K562 (cell line): ENCODE data around the gene RPS6KA4. TPM values are rescaled to one million over a fixed set of nuclear protein-coding genes. Genes with fewer than 3 reads are reported as not detected.

Experiments used
- ATAC-seq: fragments of 200-7000 bp; cut with Tn5 transposase; 3 replicates; pipeline ENCODE4 v1.9.1; 2020; ENCODE audit warnings: moderate library complexity
- BruUV-seq: library from RNA; stranded (reverse); fragments of 400-500 nt; replicated peaks from 2 replicates; lab custom pipeline; 2021; lab: Mats Ljungman, UMichigan
- CTCF ChIA-PET: fragments of 300-600 bp; formaldehyde crosslinking; extraction: SDS; loops from one replicate; lab custom pipeline; 2021; ENCODE audit warnings: low intra/inter-chr PET ratio; lab: Yijun Ruan, JAX
- POLR2A ChIA-PET: fragments of 300-600, 350-650 bp; sonication (Branson Sonifier 250); formaldehyde crosslinking; extraction: SDS; loops from one replicate; lab custom pipeline; 2021; ENCODE audit warnings: antibody characterized with exemption, inconsistent platforms; lab: Yijun Ruan, JAX
- DNase-seq, 4 experiments: peaks; one replicate each; pipeline versions ENCODE4 v3.0.0 to v3.0.0-alpha.2; 2011 to 2018; ENCODE audit warnings: low spot score in 3 of 4, mixed read lengths in 3 of 4; ENCODE audit errors: extremely low read depth in 1 of 4
- FAIRE-seq: peaks from 2 replicates; lab custom pipeline; 2011; peaks lifted over from hg19 to GRCh38; lab: Jason Lieb, UNC
- H2AFZ ChIP-seq: 2 replicates; pipeline ENCODE4 v1.6.0; 2011; ENCODE audit warnings: low read depth, low read length, control low read depth, inconsistent platforms
- H3K27ac ChIP-seq: fragments of 200-600 bp; 3 replicates; pipeline ENCODE4 v1.8.0; 2011; ENCODE audit warnings: low read depth, mild to moderate bottlenecking, control low read depth, inconsistent platforms, low read length, moderate library complexity, mixed read lengths; ENCODE audit errors: extremely low read depth
- H3K27me3 ChIP-seq, 2 experiments: fragments of 300-600 bp in 1 of 2; 2 replicates in 1 of 2; 3 replicates in 1 of 2; pipeline versions ENCODE4 v1.6.0 to v1.8.0; 2011; ENCODE audit warnings: inconsistent platforms in 2 of 2, low read length in 2 of 2, mild to moderate bottlenecking in 1 of 2, mixed read lengths in 1 of 2, moderate library complexity in 1 of 2; ENCODE audit not compliant: control insufficient read depth in 2 of 2, insufficient read depth in 2 of 2
- H3K36me3 ChIP-seq: fragments of 300-600 bp; 3 replicates; pipeline ENCODE4 v1.8.0; 2011; ENCODE audit warnings: mild to moderate bottlenecking, low read length, inconsistent platforms; ENCODE audit not compliant: control insufficient read depth, insufficient read depth
- H3K4me1 ChIP-seq, 2 experiments: fragments of 200-600 bp in 1 of 2; replicated peaks in 1 of 2; 2 replicates in 1 of 2; 3 replicates in 1 of 2; pipeline versions ENCODE4 v1.5.1 to v1.8.0; 2011; ENCODE audit warnings: inconsistent platforms in 2 of 2, low read length in 2 of 2, mild to moderate bottlenecking in 1 of 2, mixed read lengths in 1 of 2, moderate library complexity in 1 of 2; ENCODE audit not compliant: control insufficient read depth in 2 of 2, insufficient read depth in 2 of 2
- H3K4me2 ChIP-seq: 2 replicates; pipeline ENCODE4 v1.6.1; 2011; ENCODE audit warnings: low read length, control low read depth, inconsistent platforms, mixed read lengths; ENCODE audit not compliant: insufficient read depth
- H3K4me3 ChIP-seq: fragments of 200-600 bp; sonication (generic), shearing (Covaris generic); 2 replicates; pipeline ENCODE4 v1.5.1; 2016; ENCODE audit warnings: control low read depth, inconsistent platforms
- H3K79me2 ChIP-seq: fragments of 200-600 bp; 3 replicates; pipeline ENCODE4 v1.8.0; 2011; ENCODE audit warnings: low read length, inconsistent platforms; ENCODE audit not compliant: control insufficient read depth, insufficient read depth
- H3K9ac ChIP-seq, 2 experiments: 2 replicates each; pipeline versions ENCODE4 v1.6.0 to v1.6.1; 2011; ENCODE audit warnings: low read depth in 2 of 2, low read length in 2 of 2, control low read depth in 1 of 2, inconsistent platforms in 1 of 2, mild to moderate bottlenecking in 1 of 2, mixed read lengths in 1 of 2; ENCODE audit not compliant: insufficient read depth in 1 of 2
- H3K9me1 ChIP-seq: one replicate; pipeline ENCODE4 v1.6.0; 2011; ENCODE audit warnings: inconsistent platforms, mild to moderate bottlenecking, low read length, moderate library complexity; ENCODE audit not compliant: control insufficient read depth, insufficient read depth
- H3K9me3 ChIP-seq: replicated peaks from 2 replicates; pipeline ENCODE4 v1.5.1; 2011; ENCODE audit warnings: low read depth, low read length, inconsistent platforms; ENCODE audit not compliant: control insufficient read depth, insufficient read depth
- H4K20me1 ChIP-seq: replicated peaks from 2 replicates; pipeline ENCODE4 v1.6.1; 2011; ENCODE audit warnings: low read length, inconsistent platforms, mixed read lengths; ENCODE audit not compliant: control insufficient read depth, insufficient read depth
- DNMT1 ChIP-seq: fragments of 450-650 bp; IDR thresholded peaks from 2 replicates; pipeline ENCODE4 v1.6.1; 2016; ENCODE audit warnings: antibody characterized with exemption, mild to moderate bottlenecking
- MEIS2 ChIP-seq: fragments of 450-650 bp; IDR thresholded peaks from 2 replicates; pipeline ENCODE4 v1.6.1; 2014; ENCODE audit warnings: mild to moderate bottlenecking; ENCODE audit not compliant: partially characterized antibody
- RBM22 ChIP-seq: fragments of 200-400 bp; formaldehyde crosslinking; IDR thresholded peaks from 2 replicates; pipeline ENCODE4 v1.6.1; 2018; ENCODE audit warnings: low read length, low read depth; ENCODE audit not compliant: poor library complexity, severe bottlenecking
- SIN3A ChIP-seq, 2 experiments: fragments of 150-350 bp in 1 of 2; IDR thresholded peaks; 2 replicates each; pipeline ENCODE4 v1.6.1; 2011 to 2016; ENCODE audit warnings: borderline replicate concordance in 2 of 2, low read depth in 2 of 2, low read length in 2 of 2, mild to moderate bottlenecking in 2 of 2, moderate library complexity in 2 of 2; ENCODE audit not compliant: control insufficient read depth in 1 of 2
- TAF7 ChIP-seq: fragments of 450-650 bp; IDR thresholded peaks from 2 replicates; pipeline ENCODE4 v1.6.1; 2016; ENCODE audit warnings: missing genetic modification characterization, missing compliant biosample characterization
- ZKSCAN8 ChIP-seq: fragments of 200-800 bp; sonication (Bioruptor generic); IDR thresholded peaks from 2 replicates; pipeline ENCODE4 v1.6.1; 2016; ENCODE audit warnings: missing genetic modification characterization, missing compliant biosample characterization
- ZNF23 ChIP-seq: fragments of 250-450 bp; sonication (Bioruptor Pico); IDR thresholded peaks from 2 replicates; pipeline ENCODE4 v1.4.0; 2020; ENCODE audit warnings: mild to moderate bottlenecking
- ZNF324 ChIP-seq: fragments of 250-450 bp; sonication (Bioruptor Pico); IDR thresholded peaks from 2 replicates; pipeline ENCODE4 v1.4.0; 2020; ENCODE audit warnings: mild to moderate bottlenecking
- ZNF507 ChIP-seq: conservative IDR thresholded peaks from 2 replicates; pipeline ENCODE4 v1.6.1; 2017; ENCODE audit warnings: missing genetic modification characterization, missing compliant biosample characterization
- ZNF584 ChIP-seq: fragments of 200-800 bp; sonication (Bioruptor generic); IDR thresholded peaks from 2 replicates; pipeline ENCODE4 v1.6.1; 2016; ENCODE audit warnings: low read depth, mild to moderate bottlenecking, missing genetic modification characterization, missing compliant biosample characterization
- ZNF695 ChIP-seq: fragments of 450-650 bp; formaldehyde crosslinking; IDR thresholded peaks from 2 replicates; pipeline ENCODE4 v1.4.0; 2020; ENCODE audit warnings: mild to moderate bottlenecking, moderate library complexity
- WGBS: fragments of 100-300 bp; shearing (Covaris generic); methylation state at CpG from one replicate; pipeline ENCODE4 v1.1.6; 2016; ENCODE audit warnings: low coverage, mixed read lengths; ENCODE audit not compliant: insufficient coverage; ENCODE audit errors: missing lambda C conversion rate; 5-methylcytosine and 5-hydroxymethylcytosine counted together
- in situ Hi-C: fragments of 300-500 bp; cut with MboI; formaldehyde crosslinking; loops from 4 replicates; pipeline ENCODE4 v1.15.0; 2018; ENCODE audit warnings: inconsistent platforms, mixed read lengths
- intact Hi-C: fragments of 100-400 bp; cut with micrococcal nuclease; formaldehyde crosslinking; loops from 2 replicates; pipeline ENCODE4 v1.14.2; 2022
- polyA plus RNA-seq, 8 experiments: library from polyadenylated mRNA; depleted of rRNA in 4 of 8; stranded (reverse) in 5 of 8; unstranded in 3 of 8; fragments of >200 nt; fragmentation: Nextera tagmentation in 2 of 8; fragmentation: Illumina TruSeq in 1 of 8; extraction: Ambion mirVana in 2 of 8; extraction: Trizol in 1 of 8; gene quantifications; 2 replicates each; pipeline versions ENCODE4 v1.2.1 to v1.2.3, GENCODE V29; 2011 to 2014; ENCODE audit warnings: inconsistent platforms in 1 of 8, missing spikeins in 1 of 8
- total RNA-seq, 7 experiments: library from RNA; depleted of rRNA in 6 of 7; stranded (reverse); fragments of >200 nt in 6 of 7; fragmentation: Illumina TruSeq in 2 of 7; extraction: Trizol in 2 of 7; gene quantifications; 2 replicates each; pipeline versions ENCODE4 v1.2.1 to v1.2.3, GENCODE V29; 2011 to 2021; ENCODE audit warnings: low replicate concordance in 1 of 7
- TF ChIP-seq, protein P1 (sequence below): sonication (generic); formaldehyde crosslinking; IDR thresholded peaks from 2 replicates; pipeline ENCODE4 v1.8.0; 2022; ENCODE audit warnings: mild to moderate bottlenecking, missing genetic modification reagents
- TF ChIP-seq, protein P2 (sequence below): fragments of 250-450 bp; sonication (Bioruptor Pico); IDR thresholded peaks from 2 replicates; pipeline ENCODE4 v1.5.0; 2020; ENCODE audit warnings: mild to moderate bottlenecking, borderline replicate concordance
- TF ChIP-seq, protein P3 (sequence below): sonication (generic); formaldehyde crosslinking; IDR thresholded peaks from 2 replicates; pipeline ENCODE4 v1.5.0; 2020; ENCODE audit warnings: missing genetic modification reagents

The RPS6KA4 gene
- total and polyA plus RNA-seq, 9 of the 15 experiments (the other 6 are each of a cell fraction or from before 2014, with no cell fraction given), result 0.15 to 23.8 (median 9.8) TPM

DNA sequence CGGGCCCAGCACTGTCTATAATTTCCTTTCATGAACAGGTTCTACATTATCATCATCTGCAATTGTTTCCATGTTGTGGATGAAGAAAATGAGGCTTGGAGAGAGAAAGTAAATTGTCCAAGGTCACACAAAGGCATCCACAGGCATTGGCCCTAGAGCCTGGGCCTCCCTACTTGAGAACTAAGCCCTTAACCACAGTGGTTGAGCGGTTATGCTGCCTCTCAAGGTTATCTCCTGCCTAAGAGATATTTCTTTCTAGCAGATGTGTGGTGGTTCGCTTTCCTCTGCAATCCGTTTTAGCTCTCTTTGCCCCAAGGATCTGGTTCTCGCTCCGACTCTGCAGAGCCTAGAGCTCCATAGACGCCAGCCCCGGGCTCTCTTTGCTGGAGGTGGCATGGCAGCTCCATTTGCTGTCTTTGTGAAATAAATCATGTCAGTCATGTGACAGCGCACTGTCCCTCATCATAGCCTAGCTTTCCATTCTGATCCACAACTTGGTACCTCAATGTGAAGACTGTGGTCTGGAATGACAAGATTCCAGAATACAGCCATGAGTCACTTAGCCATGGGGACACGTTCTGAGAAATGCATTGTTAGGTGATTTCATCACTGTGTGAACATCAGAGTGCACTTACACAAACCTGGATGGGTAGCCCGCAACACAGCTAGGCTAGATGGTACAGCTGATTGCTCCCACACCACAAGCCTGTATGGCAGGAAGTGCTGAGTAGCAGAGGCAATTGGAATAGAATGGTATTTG is 27.2 kb downstream of the RPS6KA4 start:
- Histone ChIP-seq H3K4me3 (no peak overlapping the region), H3K4me1 (peaks cover 9 to 11% of the 10 kb centered on the region in 2 experiments), H3K9me1 (peaks cover 2% of the 10 kb centered on the region), H3K9ac (no peak overlapping the region), H3K4me2 (no peak overlapping the region; the same call in 1 of the 2 replicates), H3K79me2 (no peaks in the 10 kb centered on the region), H3K9me3 (no peaks in the 10 kb centered on the region), H3K27me3 (peaks cover 49 to 76% of the 10 kb centered on the region in 2 experiments), H2AFZ (no peak overlapping the region), H4K20me1 (0 out of 2 replicates have a peak, but pooled peaks cover 10% of the 10 kb centered on the region), H3K36me3 (no peaks in the 10 kb centered on the region), H3K27ac (no peak overlapping the region)
- ATAC-seq, result no peak
- POLR2A ChIA-PET, result interaction anchor here (0.7 to 1.0 kb wide), 4 partner anchors 10 to 142 kb away, joined by 3 to 4 read pairs (median 3); no protein-coding TSS in a partner anchor
- WGBS, result 7% methylated on average over 11 of the region's 11 CpGs
- FAIRE-seq, result no peak
- intact Hi-C loops, result no loop called here
- in situ Hi-C loops, result no loop called here
- CTCF ChIA-PET, result no interaction called here
- DNase-seq, result no peak
- no TSS peak for BruUV-seq
- TF ChIP-seq ZKSCAN8, result no peak
- no peak for TF ChIP-seq ZNF507
- no peak for TF ChIP-seq ZNF324 (CRISPR knock-in tag)
- TF ChIP-seq RBM22, result no peak
- TF ChIP-seq DNMT1, result no peak
- TF ChIP-seq, protein P1, sequence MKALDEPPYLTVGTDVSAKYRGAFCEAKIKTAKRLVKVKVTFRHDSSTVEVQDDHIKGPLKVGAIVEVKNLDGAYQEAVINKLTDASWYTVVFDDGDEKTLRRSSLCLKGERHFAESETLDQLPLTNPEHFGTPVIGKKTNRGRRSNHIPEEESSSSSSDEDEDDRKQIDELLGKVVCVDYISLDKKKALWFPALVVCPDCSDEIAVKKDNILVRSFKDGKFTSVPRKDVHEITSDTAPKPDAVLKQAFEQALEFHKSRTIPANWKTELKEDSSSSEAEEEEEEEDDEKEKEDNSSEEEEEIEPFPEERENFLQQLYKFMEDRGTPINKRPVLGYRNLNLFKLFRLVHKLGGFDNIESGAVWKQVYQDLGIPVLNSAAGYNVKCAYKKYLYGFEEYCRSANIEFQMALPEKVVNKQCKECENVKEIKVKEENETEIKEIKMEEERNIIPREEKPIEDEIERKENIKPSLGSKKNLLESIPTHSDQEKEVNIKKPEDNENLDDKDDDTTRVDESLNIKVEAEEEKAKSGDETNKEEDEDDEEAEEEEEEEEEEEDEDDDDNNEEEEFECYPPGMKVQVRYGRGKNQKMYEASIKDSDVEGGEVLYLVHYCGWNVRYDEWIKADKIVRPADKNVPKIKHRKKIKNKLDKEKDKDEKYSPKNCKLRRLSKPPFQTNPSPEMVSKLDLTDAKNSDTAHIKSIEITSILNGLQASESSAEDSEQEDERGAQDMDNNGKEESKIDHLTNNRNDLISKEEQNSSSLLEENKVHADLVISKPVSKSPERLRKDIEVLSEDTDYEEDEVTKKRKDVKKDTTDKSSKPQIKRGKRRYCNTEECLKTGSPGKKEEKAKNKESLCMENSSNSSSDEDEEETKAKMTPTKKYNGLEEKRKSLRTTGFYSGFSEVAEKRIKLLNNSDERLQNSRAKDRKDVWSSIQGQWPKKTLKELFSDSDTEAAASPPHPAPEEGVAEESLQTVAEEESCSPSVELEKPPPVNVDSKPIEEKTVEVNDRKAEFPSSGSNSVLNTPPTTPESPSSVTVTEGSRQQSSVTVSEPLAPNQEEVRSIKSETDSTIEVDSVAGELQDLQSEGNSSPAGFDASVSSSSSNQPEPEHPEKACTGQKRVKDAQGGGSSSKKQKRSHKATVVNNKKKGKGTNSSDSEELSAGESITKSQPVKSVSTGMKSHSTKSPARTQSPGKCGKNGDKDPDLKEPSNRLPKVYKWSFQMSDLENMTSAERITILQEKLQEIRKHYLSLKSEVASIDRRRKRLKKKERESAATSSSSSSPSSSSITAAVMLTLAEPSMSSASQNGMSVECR (CRISPR knock-in tag), result no peak
- no peak for TF ChIP-seq TAF7 (tag)
- peak; percentile 86 for TF ChIP-seq MEIS2
- TF ChIP-seq SIN3A (IDR thresholded peaks at IDR 0.05; ENCODE audit: borderline replicate concordance in 2 of 2, control insufficient read depth in 1 of 2, low read depth in 2 of 2, low read length in 2 of 2), result no peak
- TF ChIP-seq, protein P2, sequence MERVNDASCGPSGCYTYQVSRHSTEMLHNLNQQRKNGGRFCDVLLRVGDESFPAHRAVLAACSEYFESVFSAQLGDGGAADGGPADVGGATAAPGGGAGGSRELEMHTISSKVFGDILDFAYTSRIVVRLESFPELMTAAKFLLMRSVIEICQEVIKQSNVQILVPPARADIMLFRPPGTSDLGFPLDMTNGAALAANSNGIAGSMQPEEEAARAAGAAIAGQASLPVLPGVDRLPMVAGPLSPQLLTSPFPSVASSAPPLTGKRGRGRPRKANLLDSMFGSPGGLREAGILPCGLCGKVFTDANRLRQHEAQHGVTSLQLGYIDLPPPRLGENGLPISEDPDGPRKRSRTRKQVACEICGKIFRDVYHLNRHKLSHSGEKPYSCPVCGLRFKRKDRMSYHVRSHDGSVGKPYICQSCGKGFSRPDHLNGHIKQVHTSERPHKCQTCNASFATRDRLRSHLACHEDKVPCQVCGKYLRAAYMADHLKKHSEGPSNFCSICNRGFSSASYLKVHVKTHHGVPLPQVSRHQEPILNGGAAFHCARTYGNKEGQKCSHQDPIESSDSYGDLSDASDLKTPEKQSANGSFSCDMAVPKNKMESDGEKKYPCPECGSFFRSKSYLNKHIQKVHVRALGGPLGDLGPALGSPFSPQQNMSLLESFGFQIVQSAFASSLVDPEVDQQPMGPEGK, result no peak
- TF ChIP-seq ZNF23 (CRISPR knock-in tag), result no peak
- no peak for TF ChIP-seq ZNF695
- TF ChIP-seq, protein P3, sequence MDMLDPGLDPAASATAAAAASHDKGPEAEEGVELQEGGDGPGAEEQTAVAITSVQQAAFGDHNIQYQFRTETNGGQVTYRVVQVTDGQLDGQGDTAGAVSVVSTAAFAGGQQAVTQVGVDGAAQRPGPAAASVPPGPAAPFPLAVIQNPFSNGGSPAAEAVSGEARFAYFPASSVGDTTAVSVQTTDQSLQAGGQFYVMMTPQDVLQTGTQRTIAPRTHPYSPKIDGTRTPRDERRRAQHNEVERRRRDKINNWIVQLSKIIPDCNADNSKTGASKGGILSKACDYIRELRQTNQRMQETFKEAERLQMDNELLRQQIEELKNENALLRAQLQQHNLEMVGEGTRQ, result peak; percentile 36; the same call in 1 of the 2 replicates
- TF ChIP-seq ZNF584 (CRISPR knock-in tag), result 0 out of 2 replicates have a peak, but pooled peaks have one; percentile 19
